HEK293 (cell line): ENCODE data around the gene TTC33.

Experiments used
- BCL6B ChIP-seq: fragments of 450-650 bp; formaldehyde crosslinking; IDR thresholded peaks from 2 replicates; pipeline ENCODE4 v1.5.1; 2017; ENCODE audit warnings: missing biosample characterization, missing genetic modification characterization
- KLF10 ChIP-seq: fragments of 450-650 bp; IDR thresholded peaks from 2 replicates; pipeline ENCODE4 v1.5.1; 2018; ENCODE audit warnings: missing biosample characterization, mild to moderate bottlenecking, missing genetic modification characterization
- OSR2 ChIP-seq: fragments of 450-650 bp; formaldehyde crosslinking; IDR thresholded peaks from 2 replicates; pipeline ENCODE4 v1.5.1; 2016; ENCODE audit warnings: missing biosample characterization, missing genetic modification characterization
- PRDM2 ChIP-seq: fragments of 450-650 bp; formaldehyde crosslinking; IDR thresholded peaks from 2 replicates; pipeline ENCODE4 v1.5.1; 2016; ENCODE audit warnings: missing biosample characterization, missing genetic modification characterization, borderline replicate concordance
- SP7 ChIP-seq: fragments of 450-650 bp; formaldehyde crosslinking; IDR thresholded peaks from 2 replicates; pipeline ENCODE4 v1.5.1; 2016; ENCODE audit warnings: missing biosample characterization, missing genetic modification characterization
- TRIM28 ChIP-seq: IDR thresholded peaks from 2 replicates; pipeline ENCODE4 v1.6.1; 2011; ENCODE audit warnings: low read length, control low read depth, borderline replicate concordance
- ZBTB21 ChIP-seq: fragments of 450-650 bp; formaldehyde crosslinking; IDR thresholded peaks from 2 replicates; pipeline ENCODE4 v1.5.1; 2017; ENCODE audit warnings: missing biosample characterization, missing genetic modification characterization
- ZBTB6 ChIP-seq: fragments of 450-650 bp; formaldehyde crosslinking; IDR thresholded peaks from 2 replicates; pipeline ENCODE4 v1.5.1; 2017; ENCODE audit warnings: missing biosample characterization, missing genetic modification characterization
- ZNF146 ChIP-seq: fragments of 450-650 bp; formaldehyde crosslinking; IDR thresholded peaks from 2 replicates; pipeline ENCODE4 v1.5.1; 2016; ENCODE audit warnings: missing biosample characterization, missing genetic modification characterization
- ZNF16 ChIP-seq: fragments of 450-650 bp; formaldehyde crosslinking; IDR thresholded peaks from 2 replicates; pipeline ENCODE4 v1.5.1; 2016; ENCODE audit warnings: low read depth, missing biosample characterization, missing genetic modification characterization
- ZNF26 ChIP-seq: fragments of 450-650 bp; formaldehyde crosslinking; IDR thresholded peaks from 2 replicates; pipeline ENCODE4 v1.5.1; 2016; ENCODE audit warnings: missing biosample characterization, missing genetic modification characterization
- ZNF280D ChIP-seq: fragments of 450-650 bp; formaldehyde crosslinking; IDR thresholded peaks from 2 replicates; pipeline ENCODE4 v1.5.1; 2016; ENCODE audit warnings: missing biosample characterization, missing genetic modification characterization
- ZNF391 ChIP-seq: fragments of 450-650 bp; formaldehyde crosslinking; IDR thresholded peaks from 2 replicates; pipeline ENCODE4 v1.5.1; 2016; ENCODE audit warnings: low read depth, missing biosample characterization, missing genetic modification characterization, borderline replicate concordance
- ZNF426 ChIP-seq: fragments of 450-650 bp; formaldehyde crosslinking; IDR thresholded peaks from 2 replicates; pipeline ENCODE4 v1.5.1; 2017; ENCODE audit warnings: missing biosample characterization, missing genetic modification characterization, mild to moderate bottlenecking, inconsistent platforms, moderate library complexity
- ZNF449 ChIP-seq: fragments of 450-650 bp; formaldehyde crosslinking; IDR thresholded peaks from 2 replicates; pipeline ENCODE4 v1.5.1; 2017; ENCODE audit warnings: missing biosample characterization, mild to moderate bottlenecking, missing genetic modification characterization, moderate library complexity
- ZNF529 ChIP-seq: fragments of 450-650 bp; formaldehyde crosslinking; IDR thresholded peaks from 2 replicates; pipeline ENCODE4 v1.5.1; 2017; ENCODE audit warnings: missing genetic modification characterization, missing biosample characterization; ENCODE audit not compliant: insufficient replicate concordance
- ZNF626 ChIP-seq: fragments of 450-650 bp; sonication (Bioruptor Pico); formaldehyde crosslinking; IDR thresholded peaks from 2 replicates; pipeline ENCODE4 v1.5.1; 2018; ENCODE audit warnings: missing biosample characterization, missing genetic modification characterization, inconsistent platforms
- ZNF639 ChIP-seq: fragments of 450-650 bp; formaldehyde crosslinking; IDR thresholded peaks from 2 replicates; pipeline ENCODE4 v1.5.1; 2016; ENCODE audit warnings: missing biosample characterization, missing genetic modification characterization
- ZNF768 ChIP-seq: fragments of 450-650 bp; formaldehyde crosslinking; IDR thresholded peaks from 2 replicates; pipeline ENCODE4 v1.5.1; 2018; ENCODE audit warnings: missing biosample characterization, mild to moderate bottlenecking, missing genetic modification characterization
- ZSCAN18 ChIP-seq: fragments of 450-650 bp; formaldehyde crosslinking; IDR thresholded peaks from 2 replicates; pipeline ENCODE4 v1.5.1; 2016; ENCODE audit warnings: missing biosample characterization, missing genetic modification characterization

Gene TTC33

GRCh38 chr5:40797273-40798011 is 41.7 kb upstream of the TTC33 start (continued):
- no peak for TF ChIP-seq BCL6B (tag by site-specific recombination)
- TF ChIP-seq ZBTB6: no peak; the same call in 1 of the 2 replicates
- no peak for TF ChIP-seq ZBTB21 (tag by site-specific recombination)
- no peak; the same call in 1 of the 2 replicates for TF ChIP-seq KLF10 (tag by site-specific recombination)
- no peak for TF ChIP-seq TRIM28
- TF ChIP-seq SP7: no peak
- TF ChIP-seq ZNF639: no peak
- no peak for TF ChIP-seq ZNF626 (tag by site-specific recombination)
- no peak for TF ChIP-seq ZNF529 (tag by site-specific recombination)
- TF ChIP-seq ZNF16 (tag by site-specific recombination): no peak
- TF ChIP-seq ZNF768 (tag by site-specific recombination): no peak
- TF ChIP-seq ZNF146 (tag by site-specific recombination): no peak
- TF ChIP-seq ZNF426 (tag by site-specific recombination): no peak
- TF ChIP-seq ZNF449 (tag by site-specific recombination): no peak
- no peak for TF ChIP-seq ZNF391 (tag by site-specific recombination)
- no peak for TF ChIP-seq ZSCAN18 (tag by site-specific recombination)
- peak; percentile 20; the same call in 1 of the 2 replicates for TF ChIP-seq OSR2 (tag by site-specific recombination)
- no peak for TF ChIP-seq ZNF26 (tag by site-specific recombination)
- no peak for TF ChIP-seq ZNF280D (tag by site-specific recombination)
- TF ChIP-seq PRDM2 (tag by site-specific recombination): no peak
